ENCODE data around the gene STK39.

GRCh38 chr2:167963899-167964649 is 283.3 kb downstream of the STK39 start:
- TF ChIP-seq POLR2A (IDR thresholded peaks at IDR 0.05) (no peak), CTCF (IDR thresholded peaks at IDR 0.05) (no peak)
